ENCODE results near the gene RPS6KB1. TPM values are rescaled to one million over a fixed set of nuclear protein-coding genes. Genes with fewer than 3 reads are reported as not detected.
"Not testable (repeated sequence)": the region's sequence is repeated elsewhere in the genome, so short reads cannot be mapped to it uniquely, and the experiment has no call there.

The RPS6KB1 gene
- total RNA-seq, 1 experiment from 2014 or later: 21.6 TPM

DNA sequence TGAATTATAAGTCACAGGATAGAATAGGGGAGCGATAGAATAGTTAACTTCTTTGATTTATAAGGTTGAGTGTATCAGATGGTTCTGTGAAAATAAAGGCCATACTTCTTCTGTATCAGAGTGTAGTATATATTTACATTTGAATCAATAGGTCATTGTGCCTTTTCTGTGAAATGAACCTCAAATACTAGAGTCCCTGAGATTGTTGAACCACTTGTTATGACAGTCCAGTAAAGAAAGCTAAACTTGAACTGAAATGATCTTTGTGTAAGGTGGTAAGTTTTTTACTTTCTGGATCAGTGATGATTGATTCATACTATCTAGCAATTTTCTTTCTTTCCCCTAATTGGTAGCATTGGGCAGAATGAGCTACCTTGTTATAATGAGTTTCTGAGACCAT lies 40.4 kb downstream of the RPS6KB1 start:
- H3K27ac Mint-ChIP-seq; CTCF ChIA-PET; H3K4me1 Mint-ChIP-seq; H3K9me3 Mint-ChIP-seq; POLR2A ChIA-PET; H3K4me3 Mint-ChIP-seq; ATAC-seq; H3K27me3 Mint-ChIP-seq (ENCODE audit: low read depth); DNase-seq (ENCODE audit: low spot score): not testable (repeated sequence)
- peaks cover 54% of the 10 kb centered on the region for H3K36me3 Mint-ChIP-seq

DNA sequence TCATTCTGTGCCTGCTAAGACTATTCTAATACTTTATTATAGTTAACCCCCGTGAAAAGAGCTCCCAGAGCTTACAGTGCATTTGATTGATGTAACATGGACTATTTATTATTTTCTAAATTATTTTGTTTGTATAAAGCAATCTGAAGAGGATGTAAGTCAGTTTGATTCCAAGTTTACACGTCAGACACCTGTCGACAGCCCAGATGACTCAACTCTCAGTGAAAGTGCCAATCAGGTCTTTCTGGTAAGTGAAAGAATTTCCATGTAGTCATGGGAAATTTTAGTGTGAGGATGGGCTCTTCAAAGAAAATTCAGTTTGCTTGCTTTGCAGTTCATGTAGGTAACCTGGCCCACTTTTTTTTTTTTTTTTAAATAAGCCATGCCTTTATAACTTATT lies 47.8 kb downstream of the RPS6KB1 start:
- not testable (repeated sequence) for H3K4me3 Mint-ChIP-seq; H3K27me3 Mint-ChIP-seq (ENCODE audit: low read depth); DNase-seq (ENCODE audit: low spot score); H3K9me3 Mint-ChIP-seq; H3K4me1 Mint-ChIP-seq; H3K27ac Mint-ChIP-seq; ATAC-seq
- peaks cover 24% of the 10 kb centered on the region for H3K36me3 Mint-ChIP-seq
- ChIA-PET POLR2A (interaction anchor here (0.6 kb wide), 1 partner anchor 302 kb away, joined by 3 read pairs; no protein-coding TSS in a partner anchor), CTCF (interaction anchor here (0.9 kb wide), 1 partner anchor 26 kb away, joined by 3 read pairs; no protein-coding TSS in a partner anchor)

DNA sequence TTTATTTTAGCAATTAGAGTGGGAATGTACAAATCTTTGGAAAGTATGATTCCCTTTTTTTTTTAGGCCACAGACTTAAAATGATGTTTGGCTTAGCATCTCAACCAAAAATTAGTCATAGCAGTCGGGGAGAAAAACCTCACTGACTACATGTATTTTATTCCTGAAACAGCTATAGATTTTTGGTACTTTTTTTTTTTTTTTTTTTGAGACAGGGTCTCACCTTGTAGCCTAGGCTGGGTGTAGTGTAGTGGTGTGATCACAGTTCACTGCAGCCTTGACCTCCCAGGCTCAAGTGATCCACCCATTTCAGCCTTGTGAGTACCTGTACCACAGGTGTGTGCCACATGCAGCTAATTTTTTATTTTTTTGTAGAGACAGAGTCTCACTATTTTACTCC lies 48.2 kb downstream of the RPS6KB1 start:
- Mint-ChIP-seq H3K36me3 (peaks cover 22% of the 10 kb centered on the region), H3K4me3 (no peak overlapping the region), H3K27me3 (ENCODE audit: low read depth) (no peaks in the 10 kb centered on the region), H3K27ac (no peak overlapping the region), H3K4me1 (no peaks in the 10 kb centered on the region), H3K9me3 (no peaks in the 10 kb centered on the region)
- CTCF ChIA-PET: interaction anchor here (0.9 kb wide), 1 partner anchor 27 kb away, joined by 3 read pairs; no protein-coding TSS in a partner anchor
- TF ChIP-seq EMX1 (CRISPR knock-in tag; IDR thresholded peaks at IDR 0.05): no peak
- TF ChIP-seq, protein P1, sequence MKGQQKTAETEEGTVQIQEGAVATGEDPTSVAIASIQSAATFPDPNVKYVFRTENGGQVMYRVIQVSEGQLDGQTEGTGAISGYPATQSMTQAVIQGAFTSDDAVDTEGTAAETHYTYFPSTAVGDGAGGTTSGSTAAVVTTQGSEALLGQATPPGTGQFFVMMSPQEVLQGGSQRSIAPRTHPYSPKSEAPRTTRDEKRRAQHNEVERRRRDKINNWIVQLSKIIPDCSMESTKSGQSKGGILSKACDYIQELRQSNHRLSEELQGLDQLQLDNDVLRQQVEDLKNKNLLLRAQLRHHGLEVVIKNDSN (CRISPR knock-in tag; IDR thresholded peaks at IDR 0.05): no peak
- TF ChIP-seq, protein P2, sequence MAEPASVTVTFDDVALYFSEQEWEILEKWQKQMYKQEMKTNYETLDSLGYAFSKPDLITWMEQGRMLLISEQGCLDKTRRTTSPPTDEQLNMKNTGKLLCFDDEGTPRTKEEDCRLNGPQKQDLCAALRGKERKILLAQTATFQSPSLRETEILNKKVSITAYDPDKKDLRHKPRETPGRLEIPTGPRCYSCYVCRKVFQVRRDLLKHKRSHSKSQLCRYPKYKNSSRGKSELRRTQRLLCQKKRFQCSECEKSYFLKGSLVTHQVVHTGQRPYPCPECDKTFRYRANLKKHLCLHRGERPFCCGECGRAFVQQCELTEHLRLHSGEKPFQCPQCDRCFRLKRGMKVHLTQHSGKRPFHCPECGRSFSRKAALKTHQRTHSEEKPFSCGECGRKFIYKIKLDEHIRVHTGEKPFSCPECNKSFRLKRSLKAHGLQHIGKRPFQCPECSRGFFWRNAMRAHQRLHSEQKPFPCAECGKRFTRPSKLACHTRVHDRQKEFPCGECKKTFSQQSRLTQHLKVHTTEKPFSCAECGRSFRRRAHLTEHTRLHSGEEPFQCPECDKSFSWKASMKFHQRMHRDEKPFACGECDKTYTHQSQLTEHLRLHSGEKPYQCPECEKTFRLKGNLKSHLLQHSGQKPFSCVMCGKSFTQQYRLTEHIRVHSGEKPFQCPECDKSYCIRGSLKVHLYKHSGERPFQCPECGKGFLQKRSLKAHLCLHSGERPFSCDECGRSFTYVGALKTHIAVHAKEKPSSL (CRISPR knock-in tag; conservative IDR thresholded peaks at IDR 0.05): no peak
- TF ChIP-seq FOXK1 (CRISPR knock-in tag; IDR thresholded peaks at IDR 0.05): no peak
- no peak for TF ChIP-seq KAT7 (CRISPR knock-in tag; IDR thresholded peaks at IDR 0.05; ENCODE audit: borderline replicate concordance)
- TF ChIP-seq GRHL2 (CRISPR knock-in tag; IDR thresholded peaks at IDR 0.05; ENCODE audit: insufficient replicate concordance, severe bottlenecking): no peak
- no peak for TF ChIP-seq NFYB (CRISPR knock-in tag; conservative IDR thresholded peaks at IDR 0.05; ENCODE audit: low read depth)
- TF ChIP-seq ZNF138 (CRISPR knock-in tag; conservative IDR thresholded peaks at IDR 0.05): no peak
- TF ChIP-seq SMAD4 (CRISPR knock-in tag; IDR thresholded peaks at IDR 0.05): no peak
- TF ChIP-seq, protein P3, sequence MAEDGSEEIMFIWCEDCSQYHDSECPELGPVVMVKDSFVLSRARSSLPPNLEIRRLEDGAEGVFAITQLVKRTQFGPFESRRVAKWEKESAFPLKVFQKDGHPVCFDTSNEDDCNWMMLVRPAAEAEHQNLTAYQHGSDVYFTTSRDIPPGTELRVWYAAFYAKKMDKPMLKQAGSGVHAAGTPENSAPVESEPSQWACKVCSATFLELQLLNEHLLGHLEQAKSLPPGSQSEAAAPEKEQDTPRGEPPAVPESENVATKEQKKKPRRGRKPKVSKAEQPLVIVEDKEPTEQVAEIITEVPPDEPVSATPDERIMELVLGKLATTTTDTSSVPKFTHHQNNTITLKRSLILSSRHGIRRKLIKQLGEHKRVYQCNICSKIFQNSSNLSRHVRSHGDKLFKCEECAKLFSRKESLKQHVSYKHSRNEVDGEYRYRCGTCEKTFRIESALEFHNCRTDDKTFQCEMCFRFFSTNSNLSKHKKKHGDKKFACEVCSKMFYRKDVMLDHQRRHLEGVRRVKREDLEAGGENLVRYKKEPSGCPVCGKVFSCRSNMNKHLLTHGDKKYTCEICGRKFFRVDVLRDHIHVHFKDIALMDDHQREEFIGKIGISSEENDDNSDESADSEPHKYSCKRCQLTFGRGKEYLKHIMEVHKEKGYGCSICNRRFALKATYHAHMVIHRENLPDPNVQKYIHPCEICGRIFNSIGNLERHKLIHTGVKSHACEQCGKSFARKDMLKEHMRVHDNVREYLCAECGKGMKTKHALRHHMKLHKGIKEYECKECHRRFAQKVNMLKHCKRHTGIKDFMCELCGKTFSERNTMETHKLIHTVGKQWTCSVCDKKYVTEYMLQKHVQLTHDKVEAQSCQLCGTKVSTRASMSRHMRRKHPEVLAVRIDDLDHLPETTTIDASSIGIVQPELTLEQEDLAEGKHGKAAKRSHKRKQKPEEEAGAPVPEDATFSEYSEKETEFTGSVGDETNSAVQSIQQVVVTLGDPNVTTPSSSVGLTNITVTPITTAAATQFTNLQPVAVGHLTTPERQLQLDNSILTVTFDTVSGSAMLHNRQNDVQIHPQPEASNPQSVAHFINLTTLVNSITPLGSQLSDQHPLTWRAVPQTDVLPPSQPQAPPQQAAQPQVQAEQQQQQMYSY (CRISPR knock-in tag; IDR thresholded peaks at IDR 0.05): no peak
- DNase-seq (ENCODE audit: low spot score) (no peak), ATAC-seq (no peak)
- POLR2A ChIA-PET: interaction anchor here (0.6 kb wide), 1 partner anchor 303 kb away, joined by 3 read pairs; no protein-coding TSS in a partner anchor

DNA sequence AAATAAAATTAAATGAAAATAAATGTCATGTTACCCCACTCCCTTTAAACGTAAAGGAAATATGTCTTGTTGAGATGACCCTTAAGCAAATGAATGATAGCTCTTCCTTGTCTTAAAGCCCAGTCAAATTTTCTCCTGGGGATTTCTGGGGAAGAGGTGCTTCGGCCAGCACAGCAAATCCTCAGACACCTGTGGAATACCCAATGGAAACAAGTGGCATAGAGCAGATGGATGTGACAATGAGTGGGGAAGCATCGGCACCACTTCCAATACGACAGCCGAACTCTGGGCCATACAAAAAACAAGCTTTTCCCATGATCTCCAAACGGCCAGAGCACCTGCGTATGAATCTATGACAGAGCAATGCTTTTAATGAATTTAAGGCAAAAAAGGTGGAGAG lies 53.5 kb downstream of the RPS6KB1 start:
- H3K27ac Mint-ChIP-seq; ATAC-seq; DNase-seq (ENCODE audit: low spot score); H3K4me3 Mint-ChIP-seq; POLR2A ChIA-PET; H3K4me1 Mint-ChIP-seq; H3K9me3 Mint-ChIP-seq; H3K27me3 Mint-ChIP-seq (ENCODE audit: low read depth); CTCF ChIA-PET: not testable (repeated sequence)
- H3K36me3 Mint-ChIP-seq: peaks cover 11% of the 10 kb centered on the region

DNA sequence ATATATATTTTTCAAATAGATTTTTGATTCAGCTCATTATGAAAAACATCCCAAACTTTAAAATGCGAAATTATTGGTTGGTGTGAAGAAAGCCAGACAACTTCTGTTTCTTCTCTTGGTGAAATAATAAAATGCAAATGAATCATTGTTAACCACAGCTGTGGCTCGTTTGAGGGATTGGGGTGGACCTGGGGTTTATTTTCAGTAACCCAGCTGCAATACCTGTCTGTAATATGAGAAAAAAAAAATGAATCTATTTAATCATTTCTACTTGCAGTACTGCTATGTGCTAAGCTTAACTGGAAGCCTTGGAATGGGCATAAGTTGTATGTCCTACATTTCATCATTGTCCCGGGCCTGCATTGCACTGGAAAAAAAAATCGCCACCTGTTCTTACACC lies 54.4 kb downstream of the RPS6KB1 start:
- H3K9me3 Mint-ChIP-seq; H3K4me3 Mint-ChIP-seq; POLR2A ChIA-PET; H3K4me1 Mint-ChIP-seq; DNase-seq (ENCODE audit: low spot score); H3K36me3 Mint-ChIP-seq; CTCF ChIA-PET; ATAC-seq; H3K27me3 Mint-ChIP-seq (ENCODE audit: low read depth): not testable (repeated sequence)
- H3K27ac Mint-ChIP-seq: peak overlapping the region; percentile 60; the same call in 1 of the 2 replicates
